Measurements from ENCODE around the gene SYNPR. TPM values are rescaled to one million over a fixed set of nuclear protein-coding genes. Genes with fewer than 3 reads are reported as not detected.

Gene SYNPR
- total RNA-seq, 2 experiments from 2014 or later, result not detected

DNA sequence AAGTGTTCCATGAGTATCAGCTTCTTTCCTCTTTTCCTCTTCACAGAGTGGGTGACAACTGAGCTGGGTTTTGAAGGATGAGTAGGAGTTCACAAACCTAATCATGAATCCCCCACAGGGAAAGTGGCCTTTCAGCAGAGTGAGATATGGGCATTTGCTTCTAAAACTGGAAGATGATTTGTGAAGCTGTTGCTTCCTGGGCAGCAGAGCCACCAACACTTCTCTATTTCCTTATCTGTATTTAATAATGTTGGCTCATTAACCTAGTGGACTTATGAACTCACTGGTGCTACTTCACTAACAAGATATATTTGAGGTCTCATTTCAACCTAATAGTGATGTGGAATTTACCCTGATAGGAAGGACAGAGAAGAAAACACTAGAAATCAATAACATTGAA lies 152.8 kb downstream of the SYNPR start:
- Histone ChIP-seq H3K4me1 (ENCODE audit: insufficient read depth, low read length, poor library complexity, severe bottlenecking) (no peaks in the 10 kb centered on the region), H4K20me1 (ENCODE audit: insufficient read depth, low read length) (no peaks in the 10 kb centered on the region), H3K9me2 (ENCODE audit: insufficient read depth, low read length) (no peaks in the 10 kb centered on the region), H3K9me3 (ENCODE audit: low read length) (no peaks in the 10 kb centered on the region), H3K36me3 (ENCODE audit: insufficient read depth, low read length) (no peaks in the 10 kb centered on the region), H3K4me3 (ENCODE audit: low read depth, low read length, poor library complexity, severe bottlenecking) (no peak overlapping the region), H3K27ac (ENCODE audit: low read depth, low read length, poor library complexity, severe bottlenecking) (no peak overlapping the region), H2AFZ (ENCODE audit: low read length) (no peak overlapping the region), H3K4me2 (ENCODE audit: low read length) (no peak overlapping the region), H3K79me2 (ENCODE audit: insufficient read depth, low read depth, low read length) (no peaks in the 10 kb centered on the region)
- intact Hi-C loops (cut with micrococcal nuclease; ENCODE audit: unreplicated experiment), result no loop called here
- TF ChIP-seq, protein P1, sequence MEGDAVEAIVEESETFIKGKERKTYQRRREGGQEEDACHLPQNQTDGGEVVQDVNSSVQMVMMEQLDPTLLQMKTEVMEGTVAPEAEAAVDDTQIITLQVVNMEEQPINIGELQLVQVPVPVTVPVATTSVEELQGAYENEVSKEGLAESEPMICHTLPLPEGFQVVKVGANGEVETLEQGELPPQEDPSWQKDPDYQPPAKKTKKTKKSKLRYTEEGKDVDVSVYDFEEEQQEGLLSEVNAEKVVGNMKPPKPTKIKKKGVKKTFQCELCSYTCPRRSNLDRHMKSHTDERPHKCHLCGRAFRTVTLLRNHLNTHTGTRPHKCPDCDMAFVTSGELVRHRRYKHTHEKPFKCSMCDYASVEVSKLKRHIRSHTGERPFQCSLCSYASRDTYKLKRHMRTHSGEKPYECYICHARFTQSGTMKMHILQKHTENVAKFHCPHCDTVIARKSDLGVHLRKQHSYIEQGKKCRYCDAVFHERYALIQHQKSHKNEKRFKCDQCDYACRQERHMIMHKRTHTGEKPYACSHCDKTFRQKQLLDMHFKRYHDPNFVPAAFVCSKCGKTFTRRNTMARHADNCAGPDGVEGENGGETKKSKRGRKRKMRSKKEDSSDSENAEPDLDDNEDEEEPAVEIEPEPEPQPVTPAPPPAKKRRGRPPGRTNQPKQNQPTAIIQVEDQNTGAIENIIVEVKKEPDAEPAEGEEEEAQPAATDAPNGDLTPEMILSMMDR (conservative IDR thresholded peaks at IDR 0.05; ENCODE audit: low read length), result no peak
- no peak for TF ChIP-seq EZH2phosphoT487 (IDR thresholded peaks at IDR 0.05; ENCODE audit: borderline replicate concordance, low read depth, low read length)
- ChIA-PET CTCF (ENCODE audit: unreplicated experiment) (no interaction called here), POLR2A (interaction anchor here (0.5 kb wide), 1 partner anchor 310 kb away, joined by 3 read pairs; no protein-coding TSS in a partner anchor)
- DNase-seq (ENCODE audit: low spot score), result no peak
- BruUV-seq (replicated peaks), result no TSS peak

DNA sequence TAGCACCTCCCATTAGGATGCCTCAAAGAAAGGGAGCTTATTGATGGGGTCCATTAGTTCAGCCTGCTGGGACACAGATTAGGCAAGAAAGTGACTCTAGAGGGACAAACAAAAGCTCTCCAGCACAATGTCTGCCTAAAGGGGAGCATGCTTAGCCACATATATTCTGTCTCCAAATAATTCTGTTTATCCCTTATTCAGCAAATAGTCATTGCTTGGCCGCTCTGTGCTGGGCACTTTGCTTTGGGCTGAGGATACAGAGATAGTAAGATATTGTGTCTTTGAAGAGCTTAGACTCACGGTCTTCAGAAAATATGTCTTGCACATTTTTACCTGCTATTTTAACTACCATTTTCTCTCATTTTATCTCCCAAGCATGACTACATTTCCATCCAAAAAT lies 159.8 kb downstream of the SYNPR start:
- intact Hi-C loops (cut with micrococcal nuclease; ENCODE audit: unreplicated experiment), result no loop called here
- H3K4me1 ChIP-seq (ENCODE audit: insufficient read depth, low read length, poor library complexity, severe bottlenecking), result no peaks in the 10 kb centered on the region
- H4K20me1 ChIP-seq (ENCODE audit: insufficient read depth, low read length), result no peaks in the 10 kb centered on the region
- no peak overlapping the region for H2AFZ ChIP-seq (ENCODE audit: low read length)
- no peak overlapping the region for H3K4me3 ChIP-seq (ENCODE audit: low read depth, low read length, poor library complexity, severe bottlenecking)
- no TSS peak for BruUV-seq (replicated peaks)
- POLR2A ChIA-PET, result no interaction called here
- CTCF ChIA-PET (ENCODE audit: unreplicated experiment), result no interaction called here
- no peaks in the 10 kb centered on the region for H3K9me2 ChIP-seq (ENCODE audit: insufficient read depth, low read length)
- no peaks in the 10 kb centered on the region for H3K9me3 ChIP-seq (ENCODE audit: low read length)
- H3K79me2 ChIP-seq (ENCODE audit: insufficient read depth, low read depth, low read length), result no peaks in the 10 kb centered on the region
- TF ChIP-seq, protein P1 (conservative IDR thresholded peaks at IDR 0.05; ENCODE audit: low read length), result no peak
- TF ChIP-seq EZH2phosphoT487 (IDR thresholded peaks at IDR 0.05; ENCODE audit: borderline replicate concordance, low read depth, low read length), result no peak
- no peaks in the 10 kb centered on the region for H3K36me3 ChIP-seq (ENCODE audit: insufficient read depth, low read length)
- no peak overlapping the region for H3K27ac ChIP-seq (ENCODE audit: low read depth, low read length, poor library complexity, severe bottlenecking)
- DNase-seq (ENCODE audit: low spot score), result no peak
- H3K4me2 ChIP-seq (ENCODE audit: low read length), result no peak overlapping the region

DNA sequence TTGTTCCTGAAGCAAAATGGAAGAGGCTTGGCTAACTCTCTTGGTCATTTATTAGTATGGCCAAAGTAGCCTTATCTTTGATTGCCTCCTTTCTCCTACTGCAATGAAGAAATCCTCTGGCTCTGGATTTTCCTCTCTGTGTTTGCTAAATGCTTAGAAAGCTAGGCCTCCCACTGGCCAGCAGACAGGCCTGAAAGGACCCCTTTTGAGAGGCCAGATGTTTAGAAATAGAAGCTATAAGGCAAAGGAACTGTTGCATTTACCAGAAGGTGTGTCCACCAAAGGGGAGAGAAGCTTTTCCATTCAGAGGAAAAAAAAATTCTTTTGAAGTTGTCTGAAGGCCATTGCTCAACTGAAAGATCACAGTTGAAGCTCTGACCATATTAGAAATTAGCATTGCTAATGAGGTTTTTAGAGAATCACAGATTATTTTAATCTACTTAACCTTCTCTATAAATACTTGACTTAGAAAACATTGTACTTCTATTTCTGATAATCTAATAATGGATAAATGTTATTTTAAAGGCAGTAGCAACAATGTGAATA lies 160.8 kb downstream of the SYNPR start:
- H3K79me2 ChIP-seq (ENCODE audit: insufficient read depth, low read depth, low read length), result no peaks in the 10 kb centered on the region
- CTCF ChIA-PET (ENCODE audit: unreplicated experiment), result no interaction called here
- intact Hi-C loops (cut with micrococcal nuclease; ENCODE audit: unreplicated experiment), result no loop called here
- TF ChIP-seq EZH2phosphoT487 (IDR thresholded peaks at IDR 0.05; ENCODE audit: borderline replicate concordance, low read depth, low read length), result no peak
- TF ChIP-seq, protein P1 (conservative IDR thresholded peaks at IDR 0.05; ENCODE audit: low read length), result no peak
- H3K27ac ChIP-seq (ENCODE audit: low read depth, low read length, poor library complexity, severe bottlenecking), result no peak overlapping the region
- DNase-seq (ENCODE audit: low spot score), result no peak
- no peak overlapping the region for H3K4me3 ChIP-seq (ENCODE audit: low read depth, low read length, poor library complexity, severe bottlenecking)
- H4K20me1 ChIP-seq (ENCODE audit: insufficient read depth, low read length), result no peaks in the 10 kb centered on the region
- H3K36me3 ChIP-seq (ENCODE audit: insufficient read depth, low read length), result no peaks in the 10 kb centered on the region
- H3K4me2 ChIP-seq (ENCODE audit: low read length), result no peak overlapping the region
- H3K9me2 ChIP-seq (ENCODE audit: insufficient read depth, low read length), result no peaks in the 10 kb centered on the region
- no peak overlapping the region for H2AFZ ChIP-seq (ENCODE audit: low read length)
- POLR2A ChIA-PET, result interaction anchor here (0.7 to 1.4 kb wide), 3 partner anchors 11 to 25 kb away, joined by 3 to 5 read pairs (median 3); no protein-coding TSS in a partner anchor
- no TSS peak for BruUV-seq (replicated peaks)
- H3K9me3 ChIP-seq (ENCODE audit: low read length), result no peaks in the 10 kb centered on the region
- no peaks in the 10 kb centered on the region for H3K4me1 ChIP-seq (ENCODE audit: insufficient read depth, low read length, poor library complexity, severe bottlenecking)

Measured in OCI-LY7 (cell line).